Measurements from ENCODE around the gene RER1.

The RER1 gene

DNA sequence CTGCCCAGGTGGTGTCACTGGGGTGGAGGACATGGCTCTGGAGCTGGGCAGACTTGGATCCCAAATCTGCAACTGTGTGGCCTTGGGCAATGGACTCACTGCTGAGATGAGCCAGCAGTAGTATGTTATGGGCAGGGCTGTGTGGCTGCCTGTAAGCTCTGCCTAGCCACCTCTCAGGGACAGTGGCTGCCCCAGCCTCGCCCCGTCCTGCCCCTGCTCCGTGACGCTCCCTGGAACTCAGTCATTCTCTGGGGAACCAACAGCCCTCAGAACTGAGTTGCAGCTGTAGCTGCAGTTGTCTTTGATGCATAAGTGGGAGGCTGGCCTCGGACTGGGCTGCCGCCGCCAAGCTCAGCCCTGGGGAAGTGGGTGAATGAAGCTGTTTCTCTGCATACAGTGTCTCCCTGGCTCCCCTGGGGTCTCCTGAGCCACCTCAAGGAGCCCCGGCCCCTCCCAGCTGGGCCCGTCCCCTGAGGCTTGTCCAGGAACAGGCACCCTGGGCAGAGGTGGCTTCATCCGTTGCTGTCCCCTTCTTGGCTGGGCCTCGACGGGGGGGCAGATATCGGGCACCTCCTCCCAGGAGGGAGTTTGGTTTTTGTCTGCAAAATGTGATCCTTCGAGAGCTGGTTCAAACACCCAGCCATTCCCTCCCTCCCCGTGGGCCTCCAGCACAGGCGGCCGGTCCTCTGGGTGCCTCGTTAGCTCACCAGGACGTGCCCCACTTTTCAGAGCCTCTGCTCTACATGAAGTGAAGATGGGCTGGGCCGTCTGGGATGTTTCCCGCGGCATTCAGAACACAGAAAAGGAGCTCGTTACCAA, 58.2 kb downstream of the RER1 start:
- DNase-seq: no peak

DNA sequence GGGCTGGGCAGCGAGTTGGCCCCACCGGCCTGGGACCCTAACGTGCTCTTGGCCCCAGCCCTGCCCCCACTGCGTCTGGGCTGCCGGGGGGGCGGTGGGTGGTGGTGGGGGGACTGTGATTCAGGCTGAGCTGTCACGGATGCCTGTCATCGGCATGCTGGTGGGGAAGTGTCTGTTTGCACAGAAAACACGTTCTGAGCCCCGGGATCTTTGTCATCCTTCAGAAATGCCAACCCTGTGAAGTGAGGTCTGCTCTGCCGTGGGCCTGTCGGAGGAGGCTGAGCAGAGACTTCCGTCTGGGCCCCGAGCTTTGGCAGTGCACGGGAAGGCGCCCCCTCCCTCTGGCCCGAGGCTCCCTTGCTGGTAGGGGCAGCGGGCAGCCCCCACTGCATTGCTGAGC, 60.1 kb downstream of the RER1 start:
- no peak for DNase-seq

- DNase-seq: no peak
Observed at GRCh38 chr1:2452201-2452931, 60.7 kb downstream of the RER1 start.

DNA sequence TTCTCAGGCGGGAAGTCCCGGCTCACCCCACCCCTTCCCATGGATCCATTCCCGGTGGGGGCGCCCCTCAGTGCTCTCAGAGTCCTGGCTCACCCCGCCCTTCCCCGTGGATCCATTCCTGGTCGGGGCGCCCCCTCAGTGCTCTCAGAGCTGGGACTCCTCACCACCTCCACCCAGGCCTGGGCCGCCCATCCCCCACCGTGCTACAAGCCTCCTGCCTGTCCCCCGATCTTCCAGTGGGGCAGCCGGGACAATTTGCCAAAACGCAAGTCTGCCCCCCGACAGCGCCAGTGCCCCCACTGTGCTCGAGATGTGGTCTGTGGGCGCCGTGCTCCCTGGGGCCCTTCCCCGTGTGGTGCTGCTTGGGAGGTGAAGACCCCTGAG, 61.3 kb downstream of the RER1 start:
- DNase-seq: no peak

DNA sequence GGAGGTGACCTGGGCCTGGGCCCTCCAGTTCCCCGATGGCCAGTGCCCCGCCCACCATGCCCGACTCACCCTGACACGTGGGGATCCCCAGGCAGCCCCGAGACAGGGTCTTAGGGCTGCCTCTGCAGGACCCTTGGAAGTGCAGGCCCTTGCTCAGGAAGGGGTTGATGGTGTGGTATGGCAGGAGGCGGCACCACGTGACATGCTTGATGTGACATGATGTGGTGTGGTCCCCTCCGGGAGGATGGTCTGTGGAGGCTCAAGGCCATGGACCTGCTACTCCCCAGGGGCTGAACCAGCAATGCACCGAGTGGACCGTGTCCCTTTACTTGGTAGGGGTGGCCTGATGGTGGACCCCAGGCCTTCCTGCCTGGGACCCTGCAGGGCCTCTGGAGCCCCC, 62.6 kb downstream of the RER1 start:
- no peak for DNase-seq
